H1 (cell line): Measurements from ENCODE around the gene PXK. TPM values are rescaled to one million over a fixed set of nuclear protein-coding genes. Genes with fewer than 3 reads are reported as not detected.

Source experiments
- CTCF ChIA-PET: fragments of 300-600 bp; sonication (Branson Sonifier 250); formaldehyde crosslinking; loops from one replicate; lab custom pipeline; 2021; ENCODE audit not compliant: partially characterized antibody; lab: Charles Lee
- POLR2A ChIA-PET: fragments of 300-600 bp; sonication (Branson Sonifier 250); formaldehyde crosslinking; loops from one replicate; lab custom pipeline; 2021; ENCODE audit warnings: inconsistent platforms; ENCODE audit not compliant: partially characterized antibody; lab: Charles Lee
- DNase-seq, 2 experiments: peaks; one replicate each; pipeline versions ENCODE4 v3.0.0 to v3.0.0-alpha.2; 2010 to 2022; ENCODE audit warnings: low spot score in 2 of 2, low read depth in 1 of 2, mixed read lengths in 1 of 2
- FAIRE-seq: peaks from 2 replicates; lab custom pipeline; 2011; peaks lifted over from hg19 to GRCh38; lab: Jason Lieb, UNC
- H2AFZ ChIP-seq: 2 replicates; pipeline ENCODE4 v1.8.1; 2012; ENCODE audit warnings: low read length, inconsistent platforms
- H2AK5ac ChIP-seq: 2 replicates; pipeline ENCODE4 v1.6.1; 2013; ENCODE audit warnings: low read depth, low read length
- H2BK120ac ChIP-seq: replicated peaks from 2 replicates; pipeline ENCODE3; 2013; ENCODE audit warnings: low read depth, low read length, inconsistent platforms
- H2BK12ac ChIP-seq: 2 replicates; pipeline ENCODE4 v1.6.1; 2013; ENCODE audit warnings: low read depth, low read length
- H2BK15ac ChIP-seq: 2 replicates; pipeline ENCODE4 v1.6.1; 2013; ENCODE audit warnings: low read length
- H2BK20ac ChIP-seq: 2 replicates; pipeline ENCODE4 v1.6.1; 2013; ENCODE audit warnings: low read length
- H2BK5ac ChIP-seq: 2 replicates; pipeline ENCODE4 v1.6.1; 2013; ENCODE audit warnings: low read depth, low read length
- H3K14ac ChIP-seq: 2 replicates; pipeline ENCODE4 v1.6.1; 2013; ENCODE audit warnings: inconsistent platforms; ENCODE audit not compliant: insufficient read length
- H3K18ac ChIP-seq: 2 replicates; pipeline ENCODE4 v1.6.1; 2013; ENCODE audit warnings: low read length; ENCODE audit errors: extremely low read depth
- H3K23ac ChIP-seq: 2 replicates; pipeline ENCODE4 v1.6.1; 2013; ENCODE audit warnings: inconsistent platforms; ENCODE audit not compliant: insufficient read length
- H3K23me2 ChIP-seq: 2 replicates; pipeline ENCODE4 v1.6.1; 2013; ENCODE audit warnings: low read depth, low read length
- H3K27ac ChIP-seq: 2 replicates; pipeline ENCODE4 v1.6.1; 2011; ENCODE audit warnings: low read depth, low read length, inconsistent platforms
- H3K27me3 ChIP-seq, 4 experiments: replicated peaks in 1 of 4; 1 replicate in 1 of 4; 2 replicates in 3 of 4; pipeline versions ENCODE4 v1.6.1 to v1.8.1; 2011 to 2013; ENCODE audit warnings: low read length in 3 of 4, mild to moderate bottlenecking in 3 of 4, inconsistent platforms in 2 of 4, mixed read lengths in 2 of 4, moderate library complexity in 1 of 4; ENCODE audit not compliant: control insufficient read depth in 3 of 4, insufficient read depth in 3 of 4; ENCODE audit errors: extremely low read depth in 1 of 4
- H3K36me3 ChIP-seq, 4 experiments: 2 replicates each; pipeline versions ENCODE4 v1.6.1 to v1.8.1; 2011 to 2013; ENCODE audit warnings: mild to moderate bottlenecking in 4 of 4, low read length in 3 of 4, moderate library complexity in 2 of 4, control low read depth in 1 of 4, inconsistent platforms in 1 of 4; ENCODE audit not compliant: insufficient read depth in 4 of 4, control insufficient read depth in 2 of 4
- H3K4ac ChIP-seq: replicated peaks from 2 replicates; pipeline ENCODE3; 2013; ENCODE audit warnings: low read length, low read depth, mixed read lengths, inconsistent platforms; ENCODE audit not compliant: insufficient read length
- H3K4me1 ChIP-seq, 4 experiments: replicated peaks in 1 of 4; 1 replicate in 1 of 4; 2 replicates in 3 of 4; pipeline versions ENCODE4 v1.6.1 to v1.8.1; 2011 to 2013; ENCODE audit warnings: low read length in 3 of 4, inconsistent platforms in 2 of 4, mixed read lengths in 1 of 4; ENCODE audit not compliant: insufficient read depth in 4 of 4, control insufficient read depth in 3 of 4
- H3K4me2 ChIP-seq, 2 experiments: 2 replicates each; pipeline versions ENCODE4 v1.6.1 to v1.8.1; 2011 to 2013; ENCODE audit warnings: low read depth in 2 of 2, low read length in 2 of 2, control low read depth in 1 of 2, inconsistent platforms in 1 of 2, mild to moderate bottlenecking in 1 of 2; ENCODE audit not compliant: insufficient read depth in 1 of 2
- H3K4me3 ChIP-seq, 4 experiments: fragments of 200-600, 300-600 bp in 1 of 4; sonication (generic), shearing (Covaris generic), sonication (Bioruptor Twin) in 1 of 4; 2 replicates each; pipeline versions ENCODE4 v1.5.1 to v1.8.1; 2011 to 2016; ENCODE audit warnings: low read length in 4 of 4, low read depth in 3 of 4, control low read depth in 2 of 4, inconsistent platforms in 2 of 4, mild to moderate bottlenecking in 2 of 4, mixed read lengths in 1 of 4, moderate library complexity in 1 of 4; ENCODE audit not compliant: insufficient read depth in 2 of 4; ENCODE audit errors: extremely low read depth in 1 of 4
- H3K56ac ChIP-seq: replicated peaks from 2 replicates; pipeline ENCODE3; 2013; ENCODE audit warnings: low read depth, mild to moderate bottlenecking, mixed read lengths, low read length, inconsistent platforms; ENCODE audit not compliant: insufficient read length
- H3K79me1 ChIP-seq: 2 replicates; pipeline ENCODE4 v1.6.1; 2013; ENCODE audit warnings: low read depth, low read length, control low read depth
- H3K79me2 ChIP-seq, 2 experiments: 2 replicates each; pipeline versions ENCODE4 v1.6.1 to v1.8.1; 2012 to 2013; ENCODE audit warnings: low read length in 2 of 2, mild to moderate bottlenecking in 2 of 2, inconsistent platforms in 1 of 2; ENCODE audit not compliant: insufficient read depth in 2 of 2, control insufficient read depth in 1 of 2
- H3K9ac ChIP-seq, 4 experiments: replicated peaks in 1 of 4; 1 replicate in 1 of 4; 2 replicates in 3 of 4; pipeline versions ENCODE4 v1.6.1 to v1.8.1; 2011 to 2013; ENCODE audit warnings: low read depth in 3 of 4, low read length in 3 of 4, control low read depth in 2 of 4, mild to moderate bottlenecking in 2 of 4, moderate library complexity in 2 of 4, inconsistent platforms in 1 of 4; ENCODE audit errors: extremely low read depth in 1 of 4
- H3K9me3 ChIP-seq, 2 experiments: 2 replicates each; pipeline versions ENCODE4 v1.6.1 to v1.8.1; 2012 to 2013; ENCODE audit warnings: mild to moderate bottlenecking in 2 of 2, moderate library complexity in 2 of 2, control low read depth in 1 of 2, inconsistent platforms in 1 of 2, low read depth in 1 of 2, low read length in 1 of 2, mixed read lengths in 1 of 2; ENCODE audit not compliant: insufficient read depth in 2 of 2
- H4K20me1 ChIP-seq, 2 experiments: replicated peaks in 1 of 2; 2 replicates each; pipeline versions ENCODE3 to v1.8.1; 2011 to 2013; ENCODE audit warnings: inconsistent platforms in 2 of 2, low read length in 2 of 2, mild to moderate bottlenecking in 1 of 2; ENCODE audit not compliant: insufficient read depth in 2 of 2, control insufficient read depth in 1 of 2
- H4K5ac ChIP-seq: 2 replicates; pipeline ENCODE4 v1.6.1; 2013; ENCODE audit warnings: low read length, low read depth, mixed read lengths, inconsistent platforms; ENCODE audit not compliant: insufficient read length
- H4K8ac ChIP-seq: 2 replicates; pipeline ENCODE4 v1.8.0; 2013; ENCODE audit warnings: mild to moderate bottlenecking, moderate library complexity, low read length, inconsistent platforms; ENCODE audit not compliant: insufficient read depth; ENCODE audit errors: extremely low read depth
- H4K91ac ChIP-seq: replicated peaks from 2 replicates; pipeline ENCODE3; 2013; ENCODE audit warnings: low read length, mixed read lengths, inconsistent platforms; ENCODE audit not compliant: insufficient read length
- GABPA ChIP-seq: IDR thresholded peaks from 2 replicates; pipeline ENCODE4 v1.6.1; 2011; ENCODE audit warnings: mild to moderate bottlenecking, low read length, moderate library complexity, borderline replicate concordance; ENCODE audit not compliant: insufficient read depth
- WGBS, 2 experiments: shearing (Covaris generic) in 1 of 2; methylation state at CpG; one replicate each; pipeline versions ENCODE4 v1.1.6 to v1.1.7; 2013 to 2015; ENCODE audit warnings: low lambda C conversion rate in 2 of 2, mixed read lengths in 2 of 2, inconsistent platforms in 1 of 2, low coverage in 1 of 2, missing lambda C conversion rate in 1 of 2; ENCODE audit not compliant: insufficient replicate concordance in 2 of 2, insufficient coverage in 1 of 2, insufficient read length in 1 of 2; ENCODE audit errors: extremely low coverage in 1 of 2, missing lambda C conversion rate in 1 of 2; 5-methylcytosine and 5-hydroxymethylcytosine counted together
- polyA plus RNA-seq, 7 experiments: library from polyadenylated mRNA; depleted of rRNA in 3 of 7; stranded (reverse) in 5 of 7; unstranded in 2 of 7; fragments of >200 nt in 5 of 7; fragments of 200-250 nt in 2 of 7; gene quantifications; 1 replicate in 5 of 7; 2 replicates in 1 of 7; 4 replicates in 1 of 7; pipeline versions ENCODE4 v1.2.1 to v1.2.3, GENCODE V29; 2011 to 2013; ENCODE audit warnings: missing spikeins in 2 of 7, mixed read lengths in 2 of 7
- total RNA-seq: library from RNA; stranded (reverse); fragmentation: NEBNext Ultra II Directional; extraction: Animal tissue kit (Norgen Biotek cat#: 25700); gene quantifications from 2 replicates; pipeline ENCODE4 v1.2.1, GENCODE V29; 2021

Gene PXK
- total and polyA plus RNA-seq, 2 of the 8 experiments (the other 6 are each of a cell fraction or from before 2014, with no cell fraction given), result 3.5 to 7.1 TPM

DNA sequence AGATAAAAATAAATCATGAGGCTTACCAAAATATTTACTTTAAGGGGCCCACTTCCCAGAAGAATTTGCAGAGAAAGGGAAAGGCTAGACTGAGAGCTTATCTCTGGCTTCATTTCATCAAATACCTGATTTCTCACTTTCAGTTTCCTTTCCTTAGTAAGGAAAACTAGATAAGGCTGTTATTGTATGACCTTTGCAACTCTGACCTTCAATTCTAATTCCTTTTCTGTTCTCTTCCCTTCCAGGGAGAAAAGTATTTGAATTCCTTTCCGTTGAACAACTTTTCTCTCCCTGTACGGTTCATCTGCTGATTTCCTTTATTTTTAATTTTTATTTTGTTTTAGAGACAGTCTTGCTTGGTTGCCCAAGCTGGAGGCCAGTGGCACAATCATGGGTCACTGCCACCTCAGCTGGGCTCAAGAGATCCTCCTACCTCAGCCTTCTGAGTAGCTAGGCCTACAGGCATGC is 7.1 kb upstream of the PXK start:
- Histone ChIP-seq H3K4me2 (no peak overlapping the region), H4K20me1 (no peaks in the 10 kb centered on the region), H4K91ac (no peak overlapping the region), H3K4ac (no peak overlapping the region), H3K23me2 (no peaks in the 10 kb centered on the region), H3K4me1 (peaks cover 0 to 9% (median 9%) of the 10 kb centered on the region in 4 experiments; a peak in 5 of 7 replicates), H2BK120ac (no peak overlapping the region), H3K9me3 (no peaks in the 10 kb centered on the region), H2BK5ac (no peak overlapping the region), H4K5ac (no peak overlapping the region), H3K36me3 (no peaks in the 10 kb centered on the region), H3K4me3 (no peak overlapping the region), H3K14ac (no peak overlapping the region), H3K56ac (no peak overlapping the region), H3K23ac (no peak overlapping the region), H3K27me3 (no peaks in the 10 kb centered on the region), H4K8ac (no peak overlapping the region), H3K18ac (no peak overlapping the region), H3K27ac (no peak overlapping the region), H3K79me1 (no peaks in the 10 kb centered on the region), H2AK5ac (no peak overlapping the region), H2BK15ac (no peak overlapping the region), H2AFZ (no peak overlapping the region), H2BK12ac (no peak overlapping the region), H3K79me2 (no peaks in the 10 kb centered on the region), H3K9ac (no peak overlapping the region), H2BK20ac (no peak overlapping the region)
- TF ChIP-seq GABPA, result no peak
- CTCF ChIA-PET, result interaction anchor here (0.9 to 12.7 kb wide), 7 partner anchors 8 to 160 kb away, joined by 3 to 104 read pairs (median 3); partner anchors contain the start of genes HTD2 and RPP14
- POLR2A ChIA-PET, result interaction anchor here (0.6 to 2.7 kb wide), 5 partner anchors 12 to 103 kb away, joined by 3 to 8 read pairs (median 3); no protein-coding TSS in a partner anchor
- no peak for FAIRE-seq
- no peak for DNase-seq
- 86% methylated on average over 2 of the region's 2 CpGs; no CpG with 5 or more reads in 1 of the 2 experiments for WGBS, 2 experiments
